ENCODE results near the gene FSTL3.

GRCh38 chr19:687569-688166, 11.5 kb downstream of the FSTL3 start:
- TF ChIP-seq CTCF (IDR thresholded peaks at IDR 0.05): no peak
- TF ChIP-seq POLR2A (IDR thresholded peaks at IDR 0.05): no peak
